SK-N-SH (cell line): Measurements from ENCODE around the gene DPYSL5. TPM values are rescaled to one million over a fixed set of nuclear protein-coding genes. Genes with fewer than 3 reads are reported as not detected.

Source experiments
- CTCF ChIA-PET: fragments of 300-600, 350-600 bp; formaldehyde crosslinking; extraction: SDS; loops from one replicate; lab custom pipeline; 2021; lab: Yijun Ruan, JAX
- POLR2A ChIA-PET: fragments of 350-600 bp; sonication (Branson Sonifier 250); formaldehyde crosslinking; extraction: SDS; loops from one replicate; lab custom pipeline; 2020; ENCODE audit warnings: antibody characterized with exemption, inconsistent platforms; lab: Yijun Ruan, JAX
- DNase-seq: peaks from one replicate; pipeline ENCODE4 v3.0.0; 2012
- H2AFZ ChIP-seq: fragments of 200-600 bp; sonication (generic); 2 replicates; pipeline ENCODE4 v1.8.1; 2016; ENCODE audit warnings: antibody characterized with exemption, mild to moderate bottlenecking, low read depth
- H3F3A ChIP-seq: fragments of 200-600 bp; sonication (generic); replicated peaks from 2 replicates; pipeline ENCODE3; 2016; ENCODE audit warnings: antibody characterized with exemption, mild to moderate bottlenecking; ENCODE audit not compliant: insufficient read depth
- H3K27ac ChIP-seq, 2 experiments: fragments of 200-500 bp in 1 of 2; fragments of 200-600 bp in 1 of 2; sonication (Bioruptor generic) in 1 of 2; sonication (generic), shearing (Covaris generic) in 1 of 2; 2 replicates each; pipeline versions ENCODE4 v1.5.1 to v1.6.1; 2014 to 2016; ENCODE audit warnings: low read depth in 2 of 2, inconsistent platforms in 1 of 2, low read length in 1 of 2, mild to moderate bottlenecking in 1 of 2, mixed read lengths in 1 of 2
- H3K27me3 ChIP-seq: fragments of 200-600 bp; sonication (generic), shearing (Covaris generic); 2 replicates; pipeline ENCODE4 v1.6.1; 2016; ENCODE audit warnings: mixed run types; ENCODE audit not compliant: insufficient read depth
- H3K36me3 ChIP-seq, 2 experiments: fragments of 200-500 bp in 1 of 2; fragments of 200-600 bp in 1 of 2; sonication (Bioruptor generic) in 1 of 2; sonication (generic) in 1 of 2; replicated peaks in 1 of 2; 2 replicates each; pipeline versions ENCODE3 to v1.5.1; 2014 to 2016; ENCODE audit warnings: low read length in 1 of 2, mild to moderate bottlenecking in 1 of 2; ENCODE audit not compliant: insufficient read depth in 2 of 2, control insufficient read depth in 1 of 2
- H3K4me1 ChIP-seq, 2 experiments: fragments of 200-500 bp in 1 of 2; fragments of 200-600 bp in 1 of 2; sonication (Bioruptor generic) in 1 of 2; sonication (generic), shearing (Covaris generic) in 1 of 2; 2 replicates each; pipeline versions ENCODE4 v1.5.1 to v1.6.1; 2014 to 2016; ENCODE audit warnings: low read depth in 1 of 2, low read length in 1 of 2, mixed run types in 1 of 2; ENCODE audit not compliant: insufficient read depth in 2 of 2, control insufficient read depth in 1 of 2
- H3K4me2 ChIP-seq: fragments of 200-600 bp; sonication (generic), shearing (Covaris generic); 2 replicates; pipeline ENCODE4 v1.6.1; 2017; ENCODE audit warnings: mixed run types
- H3K4me3 ChIP-seq, 2 experiments: fragments of 200-500 bp in 1 of 2; fragments of 200-600 bp in 1 of 2; sonication (Bioruptor generic) in 1 of 2; sonication (generic), shearing (Covaris generic) in 1 of 2; 2 replicates each; pipeline versions ENCODE4 v1.5.1 to v1.8.1; 2014 to 2016; ENCODE audit warnings: low read depth in 2 of 2, inconsistent platforms in 1 of 2, low read length in 1 of 2, mild to moderate bottlenecking in 1 of 2, mixed read lengths in 1 of 2, moderate library complexity in 1 of 2
- H3K79me2 ChIP-seq: fragments of 200-600 bp; sonication (generic); 2 replicates; pipeline ENCODE4 v1.8.1; 2017; ENCODE audit warnings: mild to moderate bottlenecking; ENCODE audit not compliant: insufficient read depth
- H3K9ac ChIP-seq: fragments of 200-600 bp; sonication (generic); 2 replicates; pipeline ENCODE4 v1.6.1; 2017; ENCODE audit warnings: mixed run types
- H3K9me2 ChIP-seq: fragments of 200-600 bp; sonication (generic); 2 replicates; pipeline ENCODE4 v1.6.1; 2017; ENCODE audit warnings: mixed run types
- H3K9me3 ChIP-seq: fragments of 200-600 bp; sonication (generic); 2 replicates; pipeline ENCODE4 v1.6.1; 2017; ENCODE audit warnings: mixed run types, mild to moderate bottlenecking, moderate library complexity
- H4K20me1 ChIP-seq: fragments of 200-600 bp; sonication (generic); 2 replicates; pipeline ENCODE4 v1.6.1; 2017; ENCODE audit warnings: mild to moderate bottlenecking, mixed run types; ENCODE audit not compliant: insufficient read depth
- EZH2phosphoT487 ChIP-seq: fragments of 200-600 bp; sonication (generic); IDR thresholded peaks from 2 replicates; pipeline ENCODE4 v1.6.1; 2017; ENCODE audit warnings: low read depth, mixed run types, mild to moderate bottlenecking, antibody characterized with exemption, moderate library complexity, borderline replicate concordance
- REST ChIP-seq: IDR thresholded peaks from 2 replicates; pipeline ENCODE4 v1.6.1; 2012; ENCODE audit warnings: mild to moderate bottlenecking, low read depth, low read length, moderate library complexity
- RXRA ChIP-seq: IDR thresholded peaks from 2 replicates; pipeline ENCODE4 v1.4.0; 2012; ENCODE audit warnings: low read depth, mild to moderate bottlenecking, borderline replicate concordance
- USF2 ChIP-seq: fragments of 150-350 bp; IDR thresholded peaks from 2 replicates; pipeline ENCODE4 v1.6.1; 2017; ENCODE audit warnings: antibody characterized with exemption, low read length, low read depth, borderline replicate concordance
- YY1 ChIP-seq: IDR thresholded peaks from 2 replicates; pipeline ENCODE4 v1.4.0; 2012; ENCODE audit warnings: low read depth, mild to moderate bottlenecking
- WGBS: methylation state at CpG from one replicate; pipeline ENCODE4 v1.1.6; 2017; ENCODE audit warnings: low lambda C conversion rate; 5-methylcytosine and 5-hydroxymethylcytosine counted together
- polyA plus RNA-seq, 3 experiments: library from polyadenylated mRNA; depleted of rRNA; stranded (reverse); fragments of >200 nt; gene quantifications; 2 replicates each; pipeline ENCODE4 v1.2.3, GENCODE V29; 2012

DPYSL5 gene
- polyA plus RNA-seq, 1 of the 3 experiments (the other 2 are of a cell fraction), result 0.79 TPM

DNA sequence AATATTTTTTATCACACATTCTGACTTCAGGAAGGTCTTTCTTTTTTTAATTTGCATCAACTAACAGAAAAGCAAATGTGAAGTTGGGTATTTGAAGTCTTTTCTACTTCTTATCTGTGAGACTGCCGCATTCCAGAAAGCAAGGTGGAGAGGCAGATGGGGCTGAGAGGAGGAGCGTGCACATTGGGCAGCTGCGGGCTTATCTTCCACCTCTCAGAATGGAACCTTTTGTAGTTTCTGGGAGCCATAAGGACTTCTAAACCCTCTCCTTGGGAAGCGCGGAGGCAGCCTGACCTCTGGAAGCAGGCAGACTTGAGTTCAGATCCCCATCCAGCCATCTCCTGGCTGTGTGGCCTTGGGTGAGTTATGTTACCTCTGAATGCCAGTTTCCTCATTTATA lies 126.4 kb downstream of the DPYSL5 start:
- H3K9me3 ChIP-seq, result no peaks in the 10 kb centered on the region
- no peak overlapping the region for H3K9ac ChIP-seq
- peaks cover 4% of the 10 kb centered on the region for H3F3A ChIP-seq
- H3K27ac ChIP-seq, result no peak overlapping the region
- no peaks in the 10 kb centered on the region for H3K79me2 ChIP-seq
- no peak for DNase-seq
- no peak overlapping the region for H3K4me3 ChIP-seq
- ChIA-PET POLR2A (no interaction called here), CTCF (interaction anchor here (3.9 to 25.8 kb wide), 2 partner anchors 12 to 43 kb away, joined by 21 to 257 read pairs; no protein-coding TSS in a partner anchor)
- no peaks in the 10 kb centered on the region for H3K27me3 ChIP-seq
- WGBS, result 86% methylated on average over 5 of the region's 5 CpGs
- H2AFZ ChIP-seq, result no peak overlapping the region
- no peak overlapping the region for H3K4me2 ChIP-seq
- no peaks in the 10 kb centered on the region; the same call in 1 of the 2 replicates for H4K20me1 ChIP-seq
- H3K4me1 ChIP-seq, result peaks cover 0 to 32% of the 10 kb centered on the region in 2 experiments; a peak in 2 of 4 replicates
- no peaks in the 10 kb centered on the region for H3K9me2 ChIP-seq
- no peak for TF ChIP-seq REST
- no peaks in the 10 kb centered on the region for H3K36me3 ChIP-seq

DNA sequence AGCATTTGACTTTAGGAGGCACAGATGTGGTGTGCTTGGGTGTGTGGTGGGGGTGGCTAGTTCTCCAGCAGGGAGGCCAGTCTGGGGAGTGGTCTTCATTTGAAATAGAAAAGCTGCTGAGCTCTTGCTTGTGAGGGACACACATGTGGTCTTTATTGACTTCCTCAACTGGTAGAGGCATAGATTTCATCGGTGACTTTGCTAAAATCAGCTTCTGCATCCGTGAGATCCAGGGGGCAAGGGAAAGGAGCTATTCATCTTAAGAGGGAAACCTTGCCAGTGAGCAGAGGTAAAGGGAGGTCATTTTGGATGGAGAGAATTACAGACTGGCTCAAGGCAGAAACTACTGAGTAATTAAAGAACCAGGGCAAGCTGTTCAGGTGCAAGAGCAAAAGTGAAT lies 127.2 kb downstream of the DPYSL5 start:
- no peaks in the 10 kb centered on the region for H3K27me3 ChIP-seq
- H3K36me3 ChIP-seq, result no peaks in the 10 kb centered on the region
- H3K4me3 ChIP-seq, result no peak overlapping the region
- no peaks in the 10 kb centered on the region for H3K79me2 ChIP-seq
- H3K9me2 ChIP-seq, result no peaks in the 10 kb centered on the region
- no peak overlapping the region for H3K27ac ChIP-seq
- 88% methylated on average over 2 of the region's 2 CpGs for WGBS
- H2AFZ ChIP-seq, result no peak overlapping the region
- H3F3A ChIP-seq, result peaks cover 4% of the 10 kb centered on the region
- no peak for TF ChIP-seq YY1
- no peak for TF ChIP-seq EZH2phosphoT487
- no peak for TF ChIP-seq RXRA
- TF ChIP-seq USF2, result no peak
- H3K4me1 ChIP-seq, result peaks cover 0 to 32% of the 10 kb centered on the region in 2 experiments; a peak in 2 of 4 replicates
- no peaks in the 10 kb centered on the region; the same call in 1 of the 2 replicates for H4K20me1 ChIP-seq
- no peak overlapping the region for H3K4me2 ChIP-seq
- no peaks in the 10 kb centered on the region for H3K9me3 ChIP-seq
- no peak for DNase-seq
- ChIA-PET POLR2A (no interaction called here), CTCF (interaction anchor here (0.6 to 25.8 kb wide), 10 partner anchors 10 to 170 kb away, joined by 3 to 257 read pairs (median 5); no protein-coding TSS in a partner anchor)
- H3K9ac ChIP-seq, result no peak overlapping the region
